ENCODE data around the gene SPRN.

- no peak for TF ChIP-seq FOXP2 (optimal IDR thresholded peaks at IDR 0.05; ENCODE audit: borderline replicate concordance, extremely low read depth, extremely low read length, insufficient read depth)
- TF ChIP-seq REST (IDR thresholded peaks at IDR 0.05; ENCODE audit: insufficient read depth in 1 of 2, low read depth in 2 of 2, low read length in 2 of 2): no peak
- no peak for TF ChIP-seq TAF1 (IDR thresholded peaks at IDR 0.05; ENCODE audit: borderline replicate concordance, insufficient read depth, low read length)
- no peak for TF ChIP-seq SIN3A (IDR thresholded peaks at IDR 0.05; ENCODE audit: borderline replicate concordance, insufficient read depth, low read length)
- no peak for TF ChIP-seq POLR2AphosphoS5 (IDR thresholded peaks at IDR 0.05; ENCODE audit: low read depth, low read length)
Observed at GRCh38 chr10:133442967-133443924, 18.8 kb upstream of the SPRN start.
